ENCODE data around the gene FAM72D. TPM values are rescaled to one million over a fixed set of nuclear protein-coding genes. Genes with fewer than 3 reads are reported as not detected.
"Not testable (repeated sequence)": the region's sequence is repeated elsewhere in the genome, so short reads cannot be mapped to it uniquely, and the experiment has no call there.

The FAM72D gene
- total and polyA plus RNA-seq, 8 donors: 0.58 to 1.5 (median 0.68) TPM; not detected in 4

DNA sequence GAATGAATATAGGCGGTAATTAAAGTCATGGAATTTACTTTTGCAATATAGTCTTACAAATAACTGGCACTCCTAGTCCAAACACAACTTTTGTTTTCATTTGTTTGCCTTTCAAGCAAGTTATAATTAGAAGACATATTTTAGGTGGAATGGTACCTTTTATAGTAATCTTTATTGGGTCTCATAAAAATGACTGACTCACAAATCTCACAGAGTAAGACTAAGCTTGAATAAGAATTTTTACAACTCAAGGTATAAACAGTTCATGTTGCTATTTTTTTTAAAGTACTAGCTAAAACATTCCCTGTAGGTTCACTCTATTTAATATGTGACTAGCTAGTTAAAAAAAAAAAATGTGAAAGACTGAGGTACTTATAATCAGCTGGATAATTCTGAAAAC, 6.0 kb downstream of the FAM72D start:
- 80 to 100% methylated on average over 1 of the region's 1 CpG; no CpG with 5 or more reads in 3 of the 5 donors for WGBS, 5 donors
- H3K36me3 ChIP-seq; H3K4me1 ChIP-seq; H3K4me3 ChIP-seq; H3K27ac ChIP-seq; H3K27me3 ChIP-seq; H3K9me3 ChIP-seq; intact Hi-C loops (cut with DNase I; ENCODE audit: low total_unique reads); DNase-seq: not testable (repeated sequence)

DNA sequence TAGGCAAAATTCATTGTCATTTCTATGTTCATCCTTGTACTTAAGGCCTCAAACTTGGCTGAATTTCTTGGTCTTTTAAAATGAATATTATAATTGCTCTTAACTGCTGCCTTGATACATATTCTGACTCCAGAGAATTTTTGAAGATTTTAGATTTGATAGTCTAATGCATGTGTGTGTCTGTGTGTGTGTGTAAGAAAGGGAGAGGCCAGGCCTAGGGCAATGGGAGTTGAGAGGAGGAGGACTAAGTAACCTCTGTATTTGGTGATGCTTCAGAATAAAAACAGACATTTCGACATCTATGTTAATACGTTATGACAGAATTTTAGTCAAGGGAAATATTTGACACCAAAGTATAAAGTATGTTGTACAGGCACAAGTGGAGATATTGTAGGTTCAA, 7.5 kb downstream of the FAM72D start:
- H3K27ac ChIP-seq; H3K9me3 ChIP-seq; DNase-seq; H3K36me3 ChIP-seq; H3K4me3 ChIP-seq; H3K4me1 ChIP-seq; intact Hi-C loops (cut with DNase I; ENCODE audit: low total_unique reads); H3K27me3 ChIP-seq: not testable (repeated sequence)
- WGBS, 5 donors: no CpG with 5 or more reads among the region's 2 CpGs

DNA sequence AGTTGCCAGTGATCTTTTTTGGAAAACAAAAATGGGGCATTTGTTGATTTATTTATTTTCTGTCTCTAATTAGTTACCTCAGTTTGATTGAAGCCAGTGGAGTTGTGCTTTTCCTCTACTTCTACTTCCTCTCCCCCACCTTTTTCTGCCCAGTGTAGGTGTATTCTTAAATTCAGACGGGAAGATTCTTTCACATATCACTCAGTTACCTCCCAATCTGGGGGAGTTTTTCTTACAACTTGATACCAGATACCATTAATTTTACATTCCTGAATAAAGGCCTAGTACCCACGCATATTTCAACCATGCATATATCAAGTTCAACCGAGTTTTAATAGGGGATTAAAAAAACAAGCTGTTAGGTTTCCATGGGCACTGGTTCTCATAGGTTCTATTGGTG, 15.9 kb downstream of the FAM72D start:
- H3K4me3 ChIP-seq; intact Hi-C loops (cut with DNase I; ENCODE audit: low total_unique reads); H3K9me3 ChIP-seq; H3K4me1 ChIP-seq; DNase-seq; H3K27me3 ChIP-seq; H3K27ac ChIP-seq; H3K36me3 ChIP-seq: not testable (repeated sequence)
- WGBS, 5 donors: no CpG with 5 or more reads among the region's 3 CpGs

DNA sequence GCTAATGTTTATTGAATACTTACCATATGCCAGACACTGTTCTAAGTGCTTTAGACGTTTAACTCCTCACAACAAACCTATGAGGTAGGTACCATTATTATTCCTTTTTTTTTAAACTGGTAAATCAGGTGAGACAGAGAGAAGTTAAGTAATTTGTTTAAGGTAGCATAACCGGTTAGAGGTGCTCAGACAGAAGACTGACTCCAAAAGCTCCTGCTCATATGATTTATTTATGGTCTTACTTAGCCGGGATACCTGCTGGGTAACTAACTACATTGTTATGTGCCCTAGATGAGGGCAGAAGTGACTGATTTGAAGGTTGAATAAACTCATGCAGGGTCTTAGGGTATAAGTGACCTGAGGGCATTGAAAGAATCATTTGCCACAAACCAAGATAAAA, 16.9 kb downstream of the FAM72D start:
- H3K27me3 ChIP-seq; H3K4me1 ChIP-seq; intact Hi-C loops (cut with DNase I; ENCODE audit: low total_unique reads); DNase-seq; H3K36me3 ChIP-seq; H3K9me3 ChIP-seq; H3K4me3 ChIP-seq; H3K27ac ChIP-seq: not testable (repeated sequence)
- WGBS, 5 donors: no CpG with 5 or more reads among the region's 3 CpGs

DNA sequence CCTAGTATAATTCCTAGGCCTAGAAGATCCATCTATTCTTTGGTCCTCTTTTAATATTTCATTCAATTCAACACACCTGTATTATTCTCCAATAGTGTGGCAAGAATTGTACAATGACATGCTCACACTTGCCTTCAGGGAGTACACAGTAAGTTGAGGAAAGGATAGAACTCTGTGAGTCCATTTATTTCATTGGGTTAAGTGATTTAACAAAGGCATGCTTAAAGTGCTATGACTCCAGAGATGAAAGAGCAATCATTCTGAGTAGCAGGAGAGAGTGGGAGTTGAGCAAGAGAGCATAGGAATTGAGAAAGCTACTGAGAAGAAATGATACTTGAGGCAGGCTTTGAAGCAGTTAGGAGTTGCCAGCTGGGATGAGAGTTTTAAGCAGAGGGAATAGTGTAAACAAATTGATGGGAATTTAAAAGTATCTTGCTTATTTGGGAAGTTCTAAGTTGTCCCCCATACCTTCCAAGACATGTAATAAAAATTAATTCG, 18.8 kb downstream of the FAM72D start:
- H3K4me3 ChIP-seq; intact Hi-C loops (cut with DNase I; ENCODE audit: low total_unique reads); H3K36me3 ChIP-seq; H3K27ac ChIP-seq; H3K4me1 ChIP-seq; DNase-seq; H3K9me3 ChIP-seq; H3K27me3 ChIP-seq: not testable (repeated sequence)
- WGBS, 5 donors: no CpG with 5 or more reads among the region's 1 CpG

DNA sequence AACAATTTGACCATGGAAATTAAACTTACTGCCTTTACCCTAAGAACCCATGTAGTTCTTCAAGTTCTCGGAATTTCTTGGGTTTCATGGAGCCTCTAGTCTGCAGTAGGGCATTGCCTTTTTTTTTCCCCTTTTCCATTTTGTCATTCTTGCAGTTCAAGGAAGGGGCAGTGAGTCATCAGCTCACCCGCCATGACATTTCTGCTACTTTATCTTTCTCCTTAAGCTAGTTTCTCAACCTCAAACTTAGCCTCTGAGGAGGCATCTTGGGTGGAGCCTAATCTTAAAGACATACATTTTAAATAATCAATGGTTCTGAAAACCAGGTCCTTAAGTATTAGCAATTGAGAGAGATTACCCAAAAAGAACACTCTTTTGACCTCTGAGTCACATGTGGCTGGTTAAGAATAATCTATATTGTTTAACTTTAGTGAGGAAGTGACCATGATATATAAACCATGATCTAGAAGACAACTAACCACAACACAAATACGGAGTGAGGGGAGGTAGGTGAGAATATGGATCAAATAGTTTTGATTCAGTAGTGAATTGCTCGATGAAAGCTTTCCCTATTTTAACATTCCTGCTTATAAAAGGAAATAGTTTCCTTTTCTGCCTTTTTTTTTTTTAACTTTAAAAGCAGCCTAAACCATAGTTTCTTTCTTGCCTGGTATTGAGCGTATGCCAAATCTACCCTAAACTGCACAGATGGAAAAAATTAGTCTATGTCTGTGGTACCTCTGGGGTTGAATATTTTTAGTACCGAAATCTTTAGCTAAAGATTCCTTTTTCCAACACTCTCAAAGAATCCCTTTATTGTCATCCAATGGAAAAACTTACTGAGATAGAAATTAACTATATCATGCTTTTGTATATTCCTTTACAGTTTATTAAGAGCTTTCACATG, 20.1 kb downstream of the FAM72D start:
- H3K36me3 ChIP-seq; DNase-seq; H3K9me3 ChIP-seq; H3K4me3 ChIP-seq; H3K27me3 ChIP-seq; intact Hi-C loops (cut with DNase I; ENCODE audit: low total_unique reads); H3K27ac ChIP-seq; H3K4me1 ChIP-seq: not testable (repeated sequence)
- no CpG with 5 or more reads among the region's 6 CpGs for WGBS, 5 donors

GRCh38 chr1:145119842-145120241, 24.1 kb downstream of the FAM72D start:
- H3K36me3 ChIP-seq; DNase-seq; H3K4me3 ChIP-seq; H3K27me3 ChIP-seq; H3K27ac ChIP-seq; intact Hi-C loops (cut with DNase I; ENCODE audit: low total_unique reads); H3K9me3 ChIP-seq; H3K4me1 ChIP-seq: not testable (repeated sequence)
- WGBS, 5 donors: no CpG with 5 or more reads among the region's 3 CpGs

DNA sequence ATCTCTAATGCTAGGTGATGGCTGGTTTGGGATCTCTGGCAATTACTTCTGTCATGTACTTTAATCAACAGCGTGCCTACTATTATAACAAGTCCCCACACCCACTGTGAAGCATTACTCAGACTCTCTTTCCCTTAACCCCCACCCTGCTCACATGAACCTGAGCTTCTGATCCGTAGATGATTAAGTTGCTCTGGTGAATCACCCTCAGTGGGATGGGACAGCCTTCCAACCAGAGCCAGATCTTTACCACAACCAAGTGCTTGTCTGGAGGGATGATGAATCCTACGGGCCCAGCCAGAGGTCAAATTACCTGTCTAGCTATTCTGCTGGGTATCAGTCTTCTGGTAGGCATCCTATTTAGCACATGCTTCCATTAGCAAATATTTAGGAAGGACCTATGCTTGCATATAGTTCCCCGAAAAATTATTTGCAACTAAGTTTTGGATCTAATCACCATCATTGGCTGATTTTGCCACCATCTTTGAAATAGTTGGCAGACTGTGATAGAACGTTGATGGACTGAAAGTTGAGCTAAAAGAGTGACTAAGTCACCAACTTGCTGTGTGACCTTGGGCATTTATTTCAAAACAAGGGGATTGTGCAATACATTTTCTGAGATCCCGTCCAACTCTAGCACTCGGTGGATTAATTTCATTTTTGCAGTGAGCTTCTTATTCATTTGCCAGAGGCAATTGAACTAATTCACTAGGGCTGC, 26.7 kb downstream of the FAM72D start:
- H3K9me3 ChIP-seq; DNase-seq; H3K4me1 ChIP-seq; H3K4me3 ChIP-seq; H3K36me3 ChIP-seq; H3K27me3 ChIP-seq; H3K27ac ChIP-seq; intact Hi-C loops (cut with DNase I; ENCODE audit: low total_unique reads): not testable (repeated sequence)
- no CpG with 5 or more reads among the region's 7 CpGs for WGBS, 5 donors

DNA sequence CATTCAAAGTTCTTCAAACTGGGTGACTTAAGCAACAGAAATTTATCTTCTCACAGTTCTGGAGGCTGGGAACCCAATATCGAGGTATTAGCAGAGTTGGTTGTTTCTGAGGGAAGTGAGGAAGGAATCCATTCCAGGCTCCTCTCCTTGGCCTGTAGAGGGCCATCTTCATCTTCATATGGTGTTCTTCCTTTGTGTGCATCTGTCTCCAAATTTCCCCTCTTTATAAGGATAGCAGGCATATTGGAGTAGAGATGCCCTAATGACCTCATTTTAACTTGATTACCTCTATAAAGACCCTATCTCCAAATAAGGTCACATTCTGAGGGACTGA, 27.3 kb downstream of the FAM72D start:
- H3K4me1 ChIP-seq; DNase-seq; H3K4me3 ChIP-seq; H3K36me3 ChIP-seq; H3K27ac ChIP-seq; H3K9me3 ChIP-seq; H3K27me3 ChIP-seq; intact Hi-C loops (cut with DNase I; ENCODE audit: low total_unique reads): not testable (repeated sequence)
- WGBS, 5 donors: no CpG with 5 or more reads among the region's 1 CpG

GRCh38 chr1:145123992-145124641, 28.3 kb downstream of the FAM72D start:
- no CpG with 5 or more reads among the region's 7 CpGs for WGBS, 5 donors
- H3K9me3 ChIP-seq; H3K36me3 ChIP-seq; H3K27me3 ChIP-seq; DNase-seq; H3K4me3 ChIP-seq; H3K27ac ChIP-seq; H3K4me1 ChIP-seq; intact Hi-C loops (cut with DNase I; ENCODE audit: low total_unique reads): not testable (repeated sequence)

DNA sequence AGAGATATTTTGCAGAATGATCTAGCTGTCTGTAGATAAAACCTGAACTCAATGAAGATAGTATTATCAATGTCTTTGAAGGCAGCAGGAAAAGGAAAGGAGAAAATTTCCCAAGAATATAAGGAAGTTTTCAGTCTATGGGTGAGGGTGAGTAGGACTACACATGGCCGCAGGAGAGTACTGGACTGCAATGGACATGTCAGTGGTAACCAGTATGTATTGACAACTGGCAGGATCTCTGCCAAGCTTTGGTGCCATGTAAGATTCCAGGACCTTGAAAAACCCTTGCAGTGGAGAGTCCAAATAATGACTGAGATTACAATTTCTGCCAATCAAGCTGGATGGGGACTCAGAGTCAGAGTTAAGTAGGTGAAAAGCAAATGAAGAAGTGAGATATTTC, 29.3 kb downstream of the FAM72D start:
- DNase-seq; H3K4me1 ChIP-seq; H3K4me3 ChIP-seq; intact Hi-C loops (cut with DNase I; ENCODE audit: low total_unique reads); H3K27ac ChIP-seq; H3K36me3 ChIP-seq; H3K9me3 ChIP-seq; H3K27me3 ChIP-seq: not testable (repeated sequence)
- WGBS, 5 donors: no CpG with 5 or more reads among the region's 1 CpG

- H3K27ac ChIP-seq; DNase-seq; intact Hi-C loops (cut with DNase I; ENCODE audit: low total_unique reads): not testable (repeated sequence)
Measured at GRCh38 chr1:145127144-145127543, 31.4 kb downstream of the FAM72D start.

More at GRCh38 chr1:145127144-145127543, 31.4 kb downstream of the FAM72D start:
- not testable (repeated sequence) for H3K36me3 ChIP-seq, H3K9me3 ChIP-seq, H3K4me3 ChIP-seq, H3K27me3 ChIP-seq, H3K4me1 ChIP-seq

All from stomach (tissue), 9 donors.